Neural cell (in vitro differentiated cells): Measurements from ENCODE around the gene FNBP1L.

Experiments
- EP300 ChIP-seq: fragments of 450-650 bp; conservative IDR thresholded peaks from 2 replicates; pipeline ENCODE4 v1.6.1; 2014; ENCODE audit warnings: antibody characterized with exemption, mild to moderate bottlenecking, moderate library complexity; ENCODE audit not compliant: poor library complexity, severe bottlenecking
- EZH2 ChIP-seq: fragments of 200-600, 300-800 bp; shearing (Covaris generic), sonication (generic); IDR thresholded peaks from 2 replicates; pipeline ENCODE4 v1.6.1; 2014; ENCODE audit warnings: antibody characterized with exemption, low read length, borderline replicate concordance, mild to moderate bottlenecking; ENCODE audit not compliant: insufficient read depth, poor library complexity, severe bottlenecking
- MXI1 ChIP-seq: fragments of 450-650 bp; conservative IDR thresholded peaks from 2 replicates; pipeline ENCODE4 v1.6.1; 2014; ENCODE audit warnings: antibody characterized with exemption, mild to moderate bottlenecking; ENCODE audit not compliant: poor library complexity, severe bottlenecking
- POLR2AphosphoS5 ChIP-seq: IDR thresholded peaks from 2 replicates; pipeline ENCODE4 v1.6.1; 2012
- RAD21 ChIP-seq: fragments of 450-650 bp; conservative IDR thresholded peaks from 2 replicates; pipeline ENCODE4 v1.6.1; 2014; ENCODE audit warnings: antibody characterized with exemption, mild to moderate bottlenecking, moderate library complexity
- TAF1 ChIP-seq: IDR thresholded peaks from 2 replicates; pipeline ENCODE4 v1.6.1; 2012; ENCODE audit warnings: low read depth
- TF ChIP-seq, protein P1 (sequence below): fragments of 450-650 bp; IDR thresholded peaks from 2 replicates; pipeline ENCODE4 v1.5.1; 2014; ENCODE audit warnings: antibody characterized with exemption, mild to moderate bottlenecking, moderate library complexity; ENCODE audit not compliant: poor library complexity, severe bottlenecking
- TF ChIP-seq, protein P2 (sequence below): IDR thresholded peaks from 2 replicates; pipeline ENCODE4 v1.6.1; 2012; ENCODE audit warnings: borderline replicate concordance

DNA sequence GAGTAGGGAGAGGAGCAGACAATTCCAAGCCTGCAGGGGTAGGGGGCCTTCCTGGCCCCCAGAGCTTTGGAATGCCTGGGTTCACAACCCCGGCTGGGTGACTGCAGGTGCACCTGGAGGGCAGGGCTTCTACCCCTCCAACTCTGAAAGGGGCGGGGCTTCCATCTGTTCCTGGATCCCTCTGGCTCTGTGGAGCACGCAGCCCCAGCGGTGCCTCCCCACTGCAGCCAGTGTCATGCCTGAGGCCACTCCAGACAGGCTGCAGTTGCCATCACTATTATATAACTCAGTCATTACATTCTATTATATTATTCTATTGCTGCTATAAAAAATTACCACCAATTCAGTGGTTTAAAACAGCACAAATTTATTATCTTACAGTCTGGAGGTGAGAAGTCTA, 12.5 kb upstream of the FNBP1L start:
- TF ChIP-seq, protein P1, sequence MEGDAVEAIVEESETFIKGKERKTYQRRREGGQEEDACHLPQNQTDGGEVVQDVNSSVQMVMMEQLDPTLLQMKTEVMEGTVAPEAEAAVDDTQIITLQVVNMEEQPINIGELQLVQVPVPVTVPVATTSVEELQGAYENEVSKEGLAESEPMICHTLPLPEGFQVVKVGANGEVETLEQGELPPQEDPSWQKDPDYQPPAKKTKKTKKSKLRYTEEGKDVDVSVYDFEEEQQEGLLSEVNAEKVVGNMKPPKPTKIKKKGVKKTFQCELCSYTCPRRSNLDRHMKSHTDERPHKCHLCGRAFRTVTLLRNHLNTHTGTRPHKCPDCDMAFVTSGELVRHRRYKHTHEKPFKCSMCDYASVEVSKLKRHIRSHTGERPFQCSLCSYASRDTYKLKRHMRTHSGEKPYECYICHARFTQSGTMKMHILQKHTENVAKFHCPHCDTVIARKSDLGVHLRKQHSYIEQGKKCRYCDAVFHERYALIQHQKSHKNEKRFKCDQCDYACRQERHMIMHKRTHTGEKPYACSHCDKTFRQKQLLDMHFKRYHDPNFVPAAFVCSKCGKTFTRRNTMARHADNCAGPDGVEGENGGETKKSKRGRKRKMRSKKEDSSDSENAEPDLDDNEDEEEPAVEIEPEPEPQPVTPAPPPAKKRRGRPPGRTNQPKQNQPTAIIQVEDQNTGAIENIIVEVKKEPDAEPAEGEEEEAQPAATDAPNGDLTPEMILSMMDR: no peak
- no peak for TF ChIP-seq EZH2
- no peak for TF ChIP-seq POLR2AphosphoS5
- TF ChIP-seq EP300: no peak
- TF ChIP-seq TAF1: no peak
- TF ChIP-seq RAD21: no peak
- TF ChIP-seq, protein P2, sequence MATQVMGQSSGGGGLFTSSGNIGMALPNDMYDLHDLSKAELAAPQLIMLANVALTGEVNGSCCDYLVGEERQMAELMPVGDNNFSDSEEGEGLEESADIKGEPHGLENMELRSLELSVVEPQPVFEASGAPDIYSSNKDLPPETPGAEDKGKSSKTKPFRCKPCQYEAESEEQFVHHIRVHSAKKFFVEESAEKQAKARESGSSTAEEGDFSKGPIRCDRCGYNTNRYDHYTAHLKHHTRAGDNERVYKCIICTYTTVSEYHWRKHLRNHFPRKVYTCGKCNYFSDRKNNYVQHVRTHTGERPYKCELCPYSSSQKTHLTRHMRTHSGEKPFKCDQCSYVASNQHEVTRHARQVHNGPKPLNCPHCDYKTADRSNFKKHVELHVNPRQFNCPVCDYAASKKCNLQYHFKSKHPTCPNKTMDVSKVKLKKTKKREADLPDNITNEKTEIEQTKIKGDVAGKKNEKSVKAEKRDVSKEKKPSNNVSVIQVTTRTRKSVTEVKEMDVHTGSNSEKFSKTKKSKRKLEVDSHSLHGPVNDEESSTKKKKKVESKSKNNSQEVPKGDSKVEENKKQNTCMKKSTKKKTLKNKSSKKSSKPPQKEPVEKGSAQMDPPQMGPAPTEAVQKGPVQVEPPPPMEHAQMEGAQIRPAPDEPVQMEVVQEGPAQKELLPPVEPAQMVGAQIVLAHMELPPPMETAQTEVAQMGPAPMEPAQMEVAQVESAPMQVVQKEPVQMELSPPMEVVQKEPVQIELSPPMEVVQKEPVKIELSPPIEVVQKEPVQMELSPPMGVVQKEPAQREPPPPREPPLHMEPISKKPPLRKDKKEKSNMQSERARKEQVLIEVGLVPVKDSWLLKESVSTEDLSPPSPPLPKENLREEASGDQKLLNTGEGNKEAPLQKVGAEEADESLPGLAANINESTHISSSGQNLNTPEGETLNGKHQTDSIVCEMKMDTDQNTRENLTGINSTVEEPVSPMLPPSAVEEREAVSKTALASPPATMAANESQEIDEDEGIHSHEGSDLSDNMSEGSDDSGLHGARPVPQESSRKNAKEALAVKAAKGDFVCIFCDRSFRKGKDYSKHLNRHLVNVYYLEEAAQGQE: no peak
- no peak for TF ChIP-seq MXI1
